CD4-positive, alpha-beta memory T cell (primary cell): ENCODE data around the gene GRM4. TPM values are rescaled to one million over a fixed set of nuclear protein-coding genes. Genes with fewer than 3 reads are reported as not detected.

ENCODE experiments used
- CTCF ChIA-PET: fragments of 350-600 bp; sonication (Branson Sonifier 250); formaldehyde crosslinking; loops from one replicate; lab custom pipeline; 2021; ENCODE audit warnings: inconsistent platforms; ENCODE audit not compliant: partially characterized antibody; lab: Charles Lee
- POLR2A ChIA-PET: fragments of 350-600 bp; sonication (Branson Sonifier 250); formaldehyde crosslinking; loops from one replicate; lab custom pipeline; 2021; ENCODE audit not compliant: partially characterized antibody; lab: Charles Lee
- DNase-seq, 5 donors: peaks; one replicate each; pipeline versions ENCODE4 v3.0.0 to v3.0.0-alpha.2; 2020 to 2022; ENCODE audit warnings: mixed read lengths in 1 of 5
- H3K27ac ChIP-seq: one replicate; pipeline ENCODE4 v1.7.0; 2013; ENCODE audit warnings: low read depth, low read length
- H3K27me3 ChIP-seq: 2 replicates; pipeline ENCODE4 v1.7.0; 2013; ENCODE audit warnings: mild to moderate bottlenecking, low read length, moderate library complexity; ENCODE audit not compliant: insufficient read depth
- H3K36me3 ChIP-seq: 2 replicates; pipeline ENCODE4 v1.7.0; 2013; ENCODE audit warnings: mild to moderate bottlenecking, low read length, moderate library complexity; ENCODE audit not compliant: insufficient read depth
- H3K4me1 ChIP-seq: 2 replicates; pipeline ENCODE4 v1.7.0; 2013; ENCODE audit warnings: mild to moderate bottlenecking, low read length, moderate library complexity; ENCODE audit not compliant: insufficient read depth
- H3K4me3 ChIP-seq, 2 donors: one replicate each; pipeline ENCODE4 v1.7.0; 2013; ENCODE audit warnings: low read length in 2 of 2, mild to moderate bottlenecking in 1 of 2
- H3K9me3 ChIP-seq, 2 donors: one replicate each; pipeline ENCODE4 v1.7.0; 2013; ENCODE audit warnings: low read length in 2 of 2, control low read depth in 1 of 2; ENCODE audit not compliant: control insufficient read depth in 1 of 2
- H3K27ac Mint-ChIP-seq, 7 donors: one replicate each; pipeline ENCODE4 v1.8.0; 2020 to 2021; ENCODE audit warnings: mixed read lengths in 7 of 7, mild to moderate bottlenecking in 6 of 7, inconsistent platforms in 3 of 7, moderate library complexity in 3 of 7
- H3K27me3 Mint-ChIP-seq, 2 donors: one replicate each; pipeline ENCODE4 v1.8.0; 2020 to 2021; ENCODE audit warnings: mixed read lengths in 2 of 2
- H3K36me3 Mint-ChIP-seq, 2 donors: one replicate each; pipeline ENCODE4 v1.8.0; 2020 to 2021; ENCODE audit warnings: mixed read lengths in 2 of 2, inconsistent platforms in 1 of 2, mild to moderate bottlenecking in 1 of 2
- H3K4me1 Mint-ChIP-seq, 4 donors: one replicate each; pipeline ENCODE4 v1.8.0; 2020 to 2021; ENCODE audit warnings: mixed read lengths in 4 of 4, mild to moderate bottlenecking in 1 of 4
- H3K4me3 Mint-ChIP-seq, 8 donors: one replicate each; pipeline ENCODE4 v1.8.0; 2020 to 2021; ENCODE audit warnings: mixed read lengths in 8 of 8, mild to moderate bottlenecking in 7 of 8, moderate library complexity in 6 of 8, inconsistent platforms in 3 of 8
- H3K9me3 Mint-ChIP-seq, 8 donors: one replicate each; pipeline ENCODE4 v1.8.0; 2020 to 2021; ENCODE audit warnings: mixed read lengths in 8 of 8, mild to moderate bottlenecking in 5 of 8, inconsistent platforms in 3 of 8, moderate library complexity in 1 of 8
- intact Hi-C: fragments of 100-400 bp; cut with micrococcal nuclease; formaldehyde crosslinking; loops from one replicate; pipeline ENCODE4 v1.15.1; 2023
- polyA plus RNA-seq, 2 donors: library from polyadenylated mRNA; unstranded; fragments of 300-500 nt; fragmentation: Illumina TruSeq; gene quantifications; one replicate each; pipeline ENCODE4 v1.2.3, GENCODE V29; 2021
- total RNA-seq, 2 experiments: library from RNA; stranded (reverse); gene quantifications; one replicate each; pipeline ENCODE4 v1.2.3, GENCODE V29; 2021

Gene GRM4
- total and polyA plus RNA-seq, 4 experiments from 2014 or later: 0.09 TPM; not detected in 3

GRCh38 chr6:33996120-33996475 is 149.8 kb downstream of the GRM4 start:
- no peaks in the 10 kb centered on the region for H3K4me1 ChIP-seq
- Mint-ChIP-seq H3K9me3 (peaks cover 3 to 9% (median 5%) of the 10 kb centered on the region in 8 donors), H3K27ac (peak overlapping the region in 1 of 7 donors; percentile 17), H3K4me3 (no peak overlapping the region), H3K27me3 (peaks cover 2 to 11% of the 10 kb centered on the region in 2 donors), H3K4me1 (no peaks in the 10 kb centered on the region), H3K36me3 (peaks cover 0 to 3% of the 10 kb centered on the region in 2 donors)
- intact Hi-C loops: no loop called here
- H3K4me3 ChIP-seq: no peak overlapping the region
- H3K27ac ChIP-seq: no peak overlapping the region
- DNase-seq: no peak
- ChIA-PET CTCF (no interaction called here), POLR2A (no interaction called here)
- no peaks in the 10 kb centered on the region for H3K36me3 ChIP-seq
- no peaks in the 10 kb centered on the region for H3K27me3 ChIP-seq
- H3K9me3 ChIP-seq: no peaks in the 10 kb centered on the region

DNA sequence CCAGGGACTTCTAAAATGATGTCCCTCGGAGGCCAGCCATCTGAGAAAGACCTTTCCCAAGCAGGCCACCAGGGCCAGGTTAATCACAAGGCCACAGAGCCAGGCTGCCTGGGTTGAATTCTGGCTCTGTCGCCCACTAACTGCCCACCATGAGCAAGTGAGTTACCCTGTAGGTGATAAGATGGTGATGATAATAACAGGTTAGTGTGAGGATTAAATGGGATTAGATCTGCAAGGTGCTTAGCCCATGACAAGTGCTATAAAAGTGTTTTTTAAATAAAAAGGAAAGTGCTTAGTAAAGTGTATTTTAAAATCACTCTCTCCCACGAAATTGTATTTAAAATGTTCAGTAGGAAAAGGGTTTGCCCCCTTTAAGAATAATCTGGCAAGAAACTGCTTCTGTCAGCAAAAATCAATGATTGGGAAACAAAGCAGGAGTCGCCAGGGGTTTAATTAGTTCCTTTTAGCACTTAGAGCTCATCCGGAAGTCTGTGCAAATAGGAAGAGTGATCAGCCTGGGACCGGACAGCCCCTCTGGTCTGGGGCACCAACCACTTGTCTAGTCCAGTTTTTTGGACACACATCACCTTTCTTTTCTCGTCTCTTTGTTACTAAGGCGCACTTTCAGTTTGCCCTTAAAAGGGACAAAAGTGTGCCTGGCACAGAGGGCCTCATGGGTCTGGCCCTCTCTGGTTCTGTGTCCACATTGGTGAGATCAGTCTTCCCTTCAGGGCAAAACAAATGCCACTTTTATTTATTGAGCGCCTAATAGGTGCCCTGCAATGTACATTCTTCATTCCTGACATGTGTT is 150.4 kb downstream of the GRM4 start:
- Histone ChIP-seq H3K27ac (no peak overlapping the region), H3K4me1 (no peaks in the 10 kb centered on the region), H3K9me3 (no peaks in the 10 kb centered on the region), H3K36me3 (no peaks in the 10 kb centered on the region), H3K27me3 (no peaks in the 10 kb centered on the region), H3K4me3 (no peak overlapping the region)
- peaks cover 0 to 3% of the 10 kb centered on the region in 2 donors for H3K36me3 Mint-ChIP-seq
- H3K4me1 Mint-ChIP-seq: no peaks in the 10 kb centered on the region
- peaks cover 3 to 9% (median 5%) of the 10 kb centered on the region in 8 donors for H3K9me3 Mint-ChIP-seq
- H3K27ac Mint-ChIP-seq: peak overlapping the region in 1 of 7 donors; percentile 17
- H3K27me3 Mint-ChIP-seq: peaks cover 2 to 14% of the 10 kb centered on the region in 2 donors
- DNase-seq: no peak
- no peak overlapping the region for H3K4me3 Mint-ChIP-seq
- CTCF ChIA-PET: no interaction called here
- POLR2A ChIA-PET: no interaction called here
- intact Hi-C loops: no loop called here

- no peaks in the 10 kb centered on the region for H3K9me3 ChIP-seq
- Mint-ChIP-seq H3K4me1 (no peaks in the 10 kb centered on the region), H3K4me3 (no peak overlapping the region), H3K9me3 (peaks cover 3 to 9% (median 5%) of the 10 kb centered on the region in 8 donors), H3K36me3 (peaks cover 0 to 3% of the 10 kb centered on the region in 2 donors), H3K27ac (peak overlapping the region in 1 of 7 donors; percentile 48), H3K27me3 (peaks cover 2 to 14% of the 10 kb centered on the region in 2 donors)
- intact Hi-C loops: no loop called here
- POLR2A ChIA-PET: no interaction called here
- H3K36me3 ChIP-seq: no peaks in the 10 kb centered on the region
- DNase-seq: no peak
- no peak overlapping the region for H3K27ac ChIP-seq
- CTCF ChIA-PET: no interaction called here
- H3K27me3 ChIP-seq: no peaks in the 10 kb centered on the region
- no peaks in the 10 kb centered on the region for H3K4me1 ChIP-seq
- no peak overlapping the region for H3K4me3 ChIP-seq
Measured at GRCh38 chr6:33994472-33995308, 151.2 kb downstream of the GRM4 start.

DNA sequence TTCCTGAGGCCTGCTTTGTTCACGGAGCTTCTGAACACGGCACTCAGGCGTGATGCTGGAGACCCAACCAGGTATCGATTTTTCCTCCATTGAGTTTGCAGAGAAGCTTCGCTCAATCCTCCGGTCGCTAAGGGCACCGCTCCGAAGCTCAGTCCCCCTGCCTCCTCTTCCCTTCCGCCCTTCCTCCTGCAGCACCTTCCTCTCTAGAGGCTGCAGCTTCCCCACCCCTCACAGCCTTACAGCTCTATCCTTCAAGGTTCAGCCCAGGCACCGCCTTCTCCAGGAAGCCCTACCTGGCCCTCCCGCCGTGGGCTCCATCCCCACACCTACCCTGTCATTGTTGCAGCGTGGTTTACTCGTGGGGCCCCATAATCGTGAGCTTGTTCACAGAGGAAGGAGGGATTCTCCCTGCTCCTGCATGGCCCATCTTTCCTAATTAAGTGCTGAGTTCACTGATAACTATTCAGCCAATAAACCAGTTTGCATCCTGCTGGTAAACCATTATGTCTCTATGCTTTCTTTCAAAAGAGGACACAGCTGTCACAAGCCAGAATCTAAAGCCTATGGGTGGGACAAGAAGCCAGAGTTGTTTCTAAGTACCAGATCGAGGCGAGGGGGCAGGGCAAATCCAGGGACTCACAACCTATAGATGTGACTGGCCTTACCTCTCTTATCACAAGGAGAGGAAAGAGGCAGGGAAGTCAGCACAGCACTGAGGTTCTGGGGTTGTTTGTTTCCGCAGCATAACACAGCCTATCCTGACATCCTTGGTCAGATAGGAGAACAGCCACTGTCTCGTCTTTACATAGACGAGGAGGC is 152.0 kb downstream of the GRM4 start:
- H3K4me1 ChIP-seq: no peaks in the 10 kb centered on the region
- H3K4me3 ChIP-seq: no peak overlapping the region
- intact Hi-C loops: no loop called here
- Mint-ChIP-seq H3K4me1 (no peaks in the 10 kb centered on the region), H3K27me3 (peaks cover 2 to 14% of the 10 kb centered on the region in 2 donors), H3K27ac (no peak overlapping the region), H3K36me3 (peaks cover 0 to 3% of the 10 kb centered on the region in 2 donors), H3K9me3 (peaks cover 3 to 9% (median 5%) of the 10 kb centered on the region in 8 donors), H3K4me3 (no peak overlapping the region)
- no peak overlapping the region for H3K27ac ChIP-seq
- no peaks in the 10 kb centered on the region for H3K9me3 ChIP-seq
- ChIA-PET CTCF (no interaction called here), POLR2A (no interaction called here)
- no peak for DNase-seq
- H3K36me3 ChIP-seq: no peaks in the 10 kb centered on the region
- no peaks in the 10 kb centered on the region for H3K27me3 ChIP-seq

GRCh38 chr6:33993091-33993490 is 152.8 kb downstream of the GRM4 start:
- Mint-ChIP-seq H3K27ac (no peak overlapping the region), H3K27me3 (peaks cover 2 to 14% of the 10 kb centered on the region in 2 donors), H3K4me3 (no peak overlapping the region), H3K4me1 (no peaks in the 10 kb centered on the region), H3K9me3 (peaks cover 3 to 9% (median 5%) of the 10 kb centered on the region in 8 donors), H3K36me3 (peaks cover 0 to 3% of the 10 kb centered on the region in 2 donors)
- DNase-seq: no peak
- Histone ChIP-seq H3K36me3 (no peaks in the 10 kb centered on the region), H3K27me3 (no peaks in the 10 kb centered on the region), H3K27ac (no peak overlapping the region), H3K4me3 (no peak overlapping the region), H3K9me3 (no peaks in the 10 kb centered on the region), H3K4me1 (no peaks in the 10 kb centered on the region)
- intact Hi-C loops: no loop called here
- CTCF ChIA-PET: no interaction called here
- POLR2A ChIA-PET: no interaction called here

- no peak overlapping the region for H3K4me3 ChIP-seq
- DNase-seq: no peak
- no peaks in the 10 kb centered on the region for H3K4me1 ChIP-seq
- intact Hi-C loops: no loop called here
- H3K9me3 Mint-ChIP-seq: peaks cover 0 to 8% (median 4%) of the 10 kb centered on the region in 8 donors
- H3K27ac ChIP-seq: no peak overlapping the region
- CTCF ChIA-PET: no interaction called here
- H3K36me3 Mint-ChIP-seq: peaks cover 0 to 3% of the 10 kb centered on the region in 2 donors
- POLR2A ChIA-PET: no interaction called here
- H3K9me3 ChIP-seq: no peaks in the 10 kb centered on the region
- no peaks in the 10 kb centered on the region for H3K36me3 ChIP-seq
- no peaks in the 10 kb centered on the region for H3K27me3 ChIP-seq
- no peaks in the 10 kb centered on the region for H3K4me1 Mint-ChIP-seq
- H3K27ac Mint-ChIP-seq: no peak overlapping the region
- peaks cover 2 to 14% of the 10 kb centered on the region in 2 donors for H3K27me3 Mint-ChIP-seq
- no peak overlapping the region for H3K4me3 Mint-ChIP-seq
Measured at GRCh38 chr6:33992191-33992590, 153.7 kb downstream of the GRM4 start.

- Histone ChIP-seq H3K4me3 (no peak overlapping the region), H3K36me3 (no peaks in the 10 kb centered on the region), H3K27ac (no peak overlapping the region), H3K27me3 (no peaks in the 10 kb centered on the region), H3K4me1 (no peaks in the 10 kb centered on the region), H3K9me3 (no peaks in the 10 kb centered on the region)
- intact Hi-C loops: no loop called here
- Mint-ChIP-seq H3K36me3 (no peaks in the 10 kb centered on the region), H3K27me3 (peaks cover 2 to 14% of the 10 kb centered on the region in 2 donors), H3K4me1 (no peaks in the 10 kb centered on the region), H3K27ac (no peak overlapping the region), H3K9me3 (peaks cover 0 to 3% (median 0%) of the 10 kb centered on the region in 8 donors), H3K4me3 (no peak overlapping the region)
- no peak for DNase-seq
- ChIA-PET POLR2A (no interaction called here), CTCF (no interaction called here)
Measured at GRCh38 chr6:33991610-33992009, 154.3 kb downstream of the GRM4 start.
